MCF 10A (cell line): ENCODE results near the gene PIP4K2C. TPM values are rescaled to one million over a fixed set of nuclear protein-coding genes. Genes with fewer than 3 reads are reported as not detected.

Experiments
- BruUV-seq: library from RNA; stranded (reverse); fragments of 400-500 nt; replicated peaks from 2 replicates; lab custom pipeline; 2021; lab: Mats Ljungman, UMichigan
- CTCF ChIA-PET: fragments of 300-600 bp; sonication (Branson Sonifier 250); formaldehyde crosslinking; extraction: SDS; loops from one replicate; lab custom pipeline; 2021; ENCODE audit warnings: antibody characterized with exemption, inconsistent platforms; lab: Yijun Ruan, JAX
- POLR2A ChIA-PET: fragments of 300-600, 350-650 bp; sonication (Branson Sonifier 250); formaldehyde crosslinking; extraction: SDS; loops from one replicate; lab custom pipeline; 2020; ENCODE audit warnings: antibody characterized with exemption, inconsistent platforms; lab: Yijun Ruan, JAX
- DNase-seq: peaks from one replicate; pipeline ENCODE4 v3.0.0-alpha.2; 2018; ENCODE audit not compliant: unreplicated experiment
- H3K27ac Mint-ChIP-seq: one replicate; pipeline ENCODE4 v1.8.0; 2022; ENCODE audit warnings: mild to moderate bottlenecking, low read depth, mixed read lengths; ENCODE audit not compliant: unreplicated experiment
- H3K27me3 Mint-ChIP-seq: one replicate; pipeline ENCODE4 v1.8.0; 2022; ENCODE audit warnings: mixed read lengths; ENCODE audit not compliant: insufficient read depth, unreplicated experiment
- H3K36me3 Mint-ChIP-seq: one replicate; pipeline ENCODE4 v1.8.0; 2022; ENCODE audit warnings: mild to moderate bottlenecking, moderate library complexity, mixed read lengths; ENCODE audit not compliant: insufficient read depth, unreplicated experiment
- H3K4me1 Mint-ChIP-seq: one replicate; pipeline ENCODE4 v1.8.0; 2022; ENCODE audit warnings: mixed read lengths; ENCODE audit not compliant: insufficient read depth, unreplicated experiment
- H3K4me3 Mint-ChIP-seq: one replicate; pipeline ENCODE4 v1.8.0; 2022; ENCODE audit warnings: mild to moderate bottlenecking, moderate library complexity, mixed read lengths; ENCODE audit not compliant: unreplicated experiment
- H3K9me3 Mint-ChIP-seq: one replicate; pipeline ENCODE4 v1.8.0; 2022; ENCODE audit warnings: mixed read lengths; ENCODE audit not compliant: unreplicated experiment
- CTCF ChIP-seq: fragments of 200-600 bp; IDR thresholded peaks from one replicate; pipeline ENCODE4 v1.8.0; 2022; ENCODE audit warnings: antibody characterized with exemption, mild to moderate bottlenecking; ENCODE audit not compliant: unreplicated experiment
- intact Hi-C: fragments of 100-400 bp; cut with micrococcal nuclease; formaldehyde crosslinking; loops from 2 replicates; pipeline ENCODE4 v1.14.1; 2022
- total RNA-seq: library from RNA; stranded (reverse); gene quantifications from 2 replicates; pipeline ENCODE4 v1.2.3, GENCODE V29; 2022

PIP4K2C gene
- total RNA-seq, 1 experiment from 2014 or later: 32.0 TPM

GRCh38 chr12:57628280-57629191 is 37.5 kb downstream of the PIP4K2C start:
- no peak for TF ChIP-seq CTCF

GRCh38 chr12:57629897-57630471 is 39.0 kb downstream of the PIP4K2C start:
- no peak for TF ChIP-seq CTCF
- H3K27ac Mint-ChIP-seq: no peak overlapping the region
- intact Hi-C loops: no loop called here

More at GRCh38 chr12:57628280-57629191, 37.5 kb downstream of the PIP4K2C start:
- Mint-ChIP-seq H3K27me3 (peaks cover 21% of the 10 kb centered on the region), H3K9me3 (no peaks in the 10 kb centered on the region), H3K36me3 (no peaks in the 10 kb centered on the region), H3K4me3 (no peak overlapping the region), H3K4me1 (peaks cover 5% of the 10 kb centered on the region), H3K27ac (no peak overlapping the region)
- POLR2A ChIA-PET: interaction anchor here (0.6 kb wide), 1 partner anchor 228 kb away, joined by 3 read pairs; no protein-coding TSS in a partner anchor
- DNase-seq: no peak
- no TSS peak for BruUV-seq
- CTCF ChIA-PET: interaction anchor here (0.6 to 2.1 kb wide), 5 partner anchors 15 to 45 kb away, joined by 3 to 10 read pairs (median 5); no protein-coding TSS in a partner anchor
- intact Hi-C loops: no loop called here

GRCh38 chr12:57630891-57631433 is 40.0 kb downstream of the PIP4K2C start:
- no peak for DNase-seq
- no peaks in the 10 kb centered on the region for H3K9me3 Mint-ChIP-seq
- no peak for TF ChIP-seq CTCF
- peaks cover 5% of the 10 kb centered on the region for H3K4me1 Mint-ChIP-seq
- BruUV-seq: no TSS peak
- no peak overlapping the region for H3K27ac Mint-ChIP-seq
- POLR2A ChIA-PET: interaction anchor here (0.6 to 0.7 kb wide), 4 partner anchors 11 to 1002 kb away, joined by 3 to 4 read pairs (median 3); no protein-coding TSS in a partner anchor
- H3K27me3 Mint-ChIP-seq: no peaks in the 10 kb centered on the region
- CTCF ChIA-PET: interaction anchor here (0.7 to 2.4 kb wide), 9 partner anchors 10 to 1291 kb away, joined by 3 to 18 read pairs (median 4); no protein-coding TSS in a partner anchor
- intact Hi-C loops: no loop called here
- no peak overlapping the region for H3K4me3 Mint-ChIP-seq
- H3K36me3 Mint-ChIP-seq: no peaks in the 10 kb centered on the region

More at GRCh38 chr12:57629897-57630471, 39.0 kb downstream of the PIP4K2C start:
- CTCF ChIA-PET: interaction anchor here (0.7 to 2.4 kb wide), 5 partner anchors 9 to 1290 kb away, joined by 3 to 18 read pairs (median 5); partner anchors contain the start of gene OS9
- POLR2A ChIA-PET: no interaction called here
- DNase-seq: no peak
- Mint-ChIP-seq H3K4me3 (no peak overlapping the region), H3K9me3 (no peaks in the 10 kb centered on the region), H3K4me1 (peaks cover 5% of the 10 kb centered on the region), H3K27me3 (peaks cover 7% of the 10 kb centered on the region), H3K36me3 (no peaks in the 10 kb centered on the region)
- BruUV-seq: no TSS peak
